Loucy (cell line): ENCODE data around the gene MALRD1.

Experiments
- EZH2phosphoT487 ChIP-seq: fragments of 200-600 bp; IDR thresholded peaks from 2 replicates; pipeline ENCODE4 v1.6.1; 2018; ENCODE audit warnings: antibody characterized with exemption, mild to moderate bottlenecking, moderate library complexity, borderline replicate concordance
- TF ChIP-seq, protein P1 (sequence below): fragments of 200-600 bp; sonication (generic); conservative IDR thresholded peaks from 2 replicates; pipeline ENCODE4 v1.5.1; 2014; ENCODE audit warnings: mild to moderate bottlenecking, antibody characterized with exemption, low read length

DNA sequence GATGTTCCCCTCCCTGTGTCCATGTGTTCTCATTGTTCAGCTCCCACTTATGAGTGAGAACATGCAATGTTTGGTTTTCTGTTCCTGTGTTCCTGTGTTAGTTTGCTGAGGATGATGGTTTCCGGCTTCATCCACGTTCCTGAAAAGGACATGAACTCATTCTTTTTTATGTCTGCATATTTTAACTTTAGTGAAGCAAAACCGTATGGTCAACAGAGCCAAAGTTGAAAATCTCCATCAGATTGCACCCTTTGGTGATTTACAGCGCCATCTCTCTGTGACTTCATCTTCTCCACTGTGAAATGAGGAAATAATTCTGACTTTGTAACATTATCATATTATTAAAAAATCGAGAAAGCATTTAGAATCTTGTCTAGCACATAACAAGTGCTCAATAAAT, 635.4 kb downstream of the MALRD1 start:
- no peak for TF ChIP-seq EZH2phosphoT487
- TF ChIP-seq, protein P1, sequence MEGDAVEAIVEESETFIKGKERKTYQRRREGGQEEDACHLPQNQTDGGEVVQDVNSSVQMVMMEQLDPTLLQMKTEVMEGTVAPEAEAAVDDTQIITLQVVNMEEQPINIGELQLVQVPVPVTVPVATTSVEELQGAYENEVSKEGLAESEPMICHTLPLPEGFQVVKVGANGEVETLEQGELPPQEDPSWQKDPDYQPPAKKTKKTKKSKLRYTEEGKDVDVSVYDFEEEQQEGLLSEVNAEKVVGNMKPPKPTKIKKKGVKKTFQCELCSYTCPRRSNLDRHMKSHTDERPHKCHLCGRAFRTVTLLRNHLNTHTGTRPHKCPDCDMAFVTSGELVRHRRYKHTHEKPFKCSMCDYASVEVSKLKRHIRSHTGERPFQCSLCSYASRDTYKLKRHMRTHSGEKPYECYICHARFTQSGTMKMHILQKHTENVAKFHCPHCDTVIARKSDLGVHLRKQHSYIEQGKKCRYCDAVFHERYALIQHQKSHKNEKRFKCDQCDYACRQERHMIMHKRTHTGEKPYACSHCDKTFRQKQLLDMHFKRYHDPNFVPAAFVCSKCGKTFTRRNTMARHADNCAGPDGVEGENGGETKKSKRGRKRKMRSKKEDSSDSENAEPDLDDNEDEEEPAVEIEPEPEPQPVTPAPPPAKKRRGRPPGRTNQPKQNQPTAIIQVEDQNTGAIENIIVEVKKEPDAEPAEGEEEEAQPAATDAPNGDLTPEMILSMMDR: peak; percentile 20; the same call in 1 of the 2 replicates
